Loucy (cell line): ENCODE results near the gene RAB4A.

Source experiments
- H2AFZ ChIP-seq: fragments of 200-600 bp; sonication (generic); 2 replicates; pipeline ENCODE4 v1.6.0; 2016; ENCODE audit warnings: antibody characterized with exemption, mild to moderate bottlenecking, low read length, moderate library complexity
- H3F3A ChIP-seq: fragments of 200-600 bp; 2 replicates; pipeline ENCODE4 v1.6.0; 2016; ENCODE audit warnings: antibody characterized with exemption, low read depth, mild to moderate bottlenecking
- H3K27me3 ChIP-seq: fragments of 200-600 bp; sonication (generic); 2 replicates; pipeline ENCODE4 v1.6.1; 2014; ENCODE audit warnings: low read length, mild to moderate bottlenecking; ENCODE audit not compliant: insufficient read depth, poor library complexity, severe bottlenecking
- H3K36me3 ChIP-seq: fragments of 200-600 bp; sonication (generic); 2 replicates; pipeline ENCODE4 v1.6.1; 2016; ENCODE audit warnings: low read length; ENCODE audit not compliant: insufficient read depth
- H3K4me1 ChIP-seq: fragments of 200-600 bp; sonication (generic); 2 replicates; pipeline ENCODE4 v1.5.1; 2014; ENCODE audit warnings: low read length, mild to moderate bottlenecking; ENCODE audit not compliant: insufficient read depth, poor library complexity, severe bottlenecking
- H3K4me2 ChIP-seq: fragments of 200-600 bp; sonication (generic); 2 replicates; pipeline ENCODE4 v1.6.0; 2014; ENCODE audit warnings: antibody characterized with exemption, low read length, low read depth, mild to moderate bottlenecking; ENCODE audit not compliant: poor library complexity, severe bottlenecking
- H3K4me3 ChIP-seq: fragments of 200-600 bp; sonication (generic); 2 replicates; pipeline ENCODE4 v1.5.1; 2014; ENCODE audit warnings: low read length, mild to moderate bottlenecking, mixed read lengths; ENCODE audit not compliant: poor library complexity, severe bottlenecking
- H3K79me2 ChIP-seq: fragments of 200-600 bp; sonication (generic); 2 replicates; pipeline ENCODE4 v1.6.1; 2014; ENCODE audit warnings: low read length; ENCODE audit not compliant: insufficient read depth
- H3K9ac ChIP-seq: fragments of 200-600 bp; sonication (generic); 2 replicates; pipeline ENCODE4 v1.6.0; 2014; ENCODE audit warnings: mild to moderate bottlenecking, low read depth, low read length, moderate library complexity; ENCODE audit not compliant: poor library complexity, severe bottlenecking
- H3K9me2 ChIP-seq: fragments of 200-600 bp; sonication (generic); replicated peaks from 2 replicates; pipeline ENCODE4 v1.6.1; 2016; ENCODE audit warnings: low read depth, low read length, mixed read lengths
- H3K9me3 ChIP-seq: fragments of 200-600 bp; sonication (generic); 2 replicates; pipeline ENCODE4 v1.6.1; 2014; ENCODE audit warnings: mild to moderate bottlenecking, antibody characterized with exemption, low read length, low read depth; ENCODE audit not compliant: insufficient read depth
- H4K20me1 ChIP-seq: fragments of 200-600 bp; sonication (generic); 2 replicates; pipeline ENCODE4 v1.6.0; 2014; ENCODE audit warnings: antibody characterized with exemption, low read length, mild to moderate bottlenecking; ENCODE audit not compliant: insufficient read depth, poor library complexity, severe bottlenecking
- EZH2phosphoT487 ChIP-seq: fragments of 200-600 bp; IDR thresholded peaks from 2 replicates; pipeline ENCODE4 v1.6.1; 2018; ENCODE audit warnings: antibody characterized with exemption, mild to moderate bottlenecking, moderate library complexity, borderline replicate concordance
- TF ChIP-seq, protein P1 (sequence below): fragments of 200-600 bp; sonication (generic); conservative IDR thresholded peaks from 2 replicates; pipeline ENCODE4 v1.5.1; 2014; ENCODE audit warnings: mild to moderate bottlenecking, antibody characterized with exemption, low read length

The RAB4A gene

DNA sequence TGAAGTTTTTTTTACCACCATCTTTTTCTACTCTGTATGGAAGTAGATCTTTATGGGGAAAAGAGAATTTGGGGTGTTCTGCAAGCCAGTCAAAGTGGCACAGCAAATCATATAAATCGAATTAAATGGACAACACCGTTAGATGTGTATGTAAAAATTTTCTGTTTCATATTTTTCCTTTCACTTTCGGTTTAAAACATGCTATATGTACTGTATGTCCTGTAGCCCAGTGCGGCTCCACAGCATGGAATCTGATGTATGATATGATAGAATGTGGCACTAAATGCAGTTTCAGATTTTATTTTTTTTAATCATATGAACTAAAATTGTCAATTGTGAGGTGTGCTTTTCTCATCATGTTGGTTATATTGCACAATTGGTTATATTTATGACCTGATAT lies 32.9 kb downstream of the RAB4A start:
- H3K4me3 ChIP-seq: no peak overlapping the region
- H3K4me1 ChIP-seq: no peaks in the 10 kb centered on the region
- no peak overlapping the region for H3K4me2 ChIP-seq
- no peak overlapping the region for H2AFZ ChIP-seq
- H3K9me2 ChIP-seq: no peaks in the 10 kb centered on the region
- no peaks in the 10 kb centered on the region for H3K79me2 ChIP-seq
- H3K27me3 ChIP-seq: no peaks in the 10 kb centered on the region
- H3K9me3 ChIP-seq: no peaks in the 10 kb centered on the region
- no peaks in the 10 kb centered on the region for H4K20me1 ChIP-seq
- TF ChIP-seq EZH2phosphoT487: no peak
- TF ChIP-seq, protein P1, sequence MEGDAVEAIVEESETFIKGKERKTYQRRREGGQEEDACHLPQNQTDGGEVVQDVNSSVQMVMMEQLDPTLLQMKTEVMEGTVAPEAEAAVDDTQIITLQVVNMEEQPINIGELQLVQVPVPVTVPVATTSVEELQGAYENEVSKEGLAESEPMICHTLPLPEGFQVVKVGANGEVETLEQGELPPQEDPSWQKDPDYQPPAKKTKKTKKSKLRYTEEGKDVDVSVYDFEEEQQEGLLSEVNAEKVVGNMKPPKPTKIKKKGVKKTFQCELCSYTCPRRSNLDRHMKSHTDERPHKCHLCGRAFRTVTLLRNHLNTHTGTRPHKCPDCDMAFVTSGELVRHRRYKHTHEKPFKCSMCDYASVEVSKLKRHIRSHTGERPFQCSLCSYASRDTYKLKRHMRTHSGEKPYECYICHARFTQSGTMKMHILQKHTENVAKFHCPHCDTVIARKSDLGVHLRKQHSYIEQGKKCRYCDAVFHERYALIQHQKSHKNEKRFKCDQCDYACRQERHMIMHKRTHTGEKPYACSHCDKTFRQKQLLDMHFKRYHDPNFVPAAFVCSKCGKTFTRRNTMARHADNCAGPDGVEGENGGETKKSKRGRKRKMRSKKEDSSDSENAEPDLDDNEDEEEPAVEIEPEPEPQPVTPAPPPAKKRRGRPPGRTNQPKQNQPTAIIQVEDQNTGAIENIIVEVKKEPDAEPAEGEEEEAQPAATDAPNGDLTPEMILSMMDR: no peak
- no peaks in the 10 kb centered on the region for H3F3A ChIP-seq
- H3K9ac ChIP-seq: no peak overlapping the region
- H3K36me3 ChIP-seq: peaks cover 81% of the 10 kb centered on the region

DNA sequence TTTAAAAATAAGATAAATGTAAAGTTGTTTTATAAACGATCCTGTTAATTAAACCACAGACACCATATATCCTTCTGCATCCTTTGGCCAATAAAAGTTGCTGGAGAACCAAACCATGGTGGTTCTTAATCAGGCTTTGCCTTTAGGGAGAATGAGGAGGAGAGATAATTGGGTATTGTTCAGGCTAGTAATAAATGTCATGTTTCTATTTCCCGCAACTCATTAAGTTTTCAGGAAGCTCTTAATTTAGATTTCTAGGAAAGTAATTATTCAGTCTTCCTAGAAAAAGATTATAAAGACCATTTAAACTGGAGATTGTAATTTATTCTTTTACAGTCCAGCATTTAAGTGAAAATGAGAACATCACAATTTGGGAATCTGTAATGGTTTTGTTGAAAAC lies 34.5 kb downstream of the RAB4A start:
- Histone ChIP-seq H3K9me2 (no peaks in the 10 kb centered on the region), H3K4me2 (no peak overlapping the region), H3K4me3 (no peak overlapping the region), H3F3A (no peaks in the 10 kb centered on the region), H4K20me1 (no peaks in the 10 kb centered on the region), H3K27me3 (no peaks in the 10 kb centered on the region), H2AFZ (no peak overlapping the region), H3K9me3 (no peaks in the 10 kb centered on the region), H3K9ac (no peak overlapping the region), H3K4me1 (no peaks in the 10 kb centered on the region), H3K36me3 (peaks cover 69% of the 10 kb centered on the region), H3K79me2 (no peaks in the 10 kb centered on the region)
- TF ChIP-seq EZH2phosphoT487: no peak
- TF ChIP-seq, protein P1: no peak

DNA sequence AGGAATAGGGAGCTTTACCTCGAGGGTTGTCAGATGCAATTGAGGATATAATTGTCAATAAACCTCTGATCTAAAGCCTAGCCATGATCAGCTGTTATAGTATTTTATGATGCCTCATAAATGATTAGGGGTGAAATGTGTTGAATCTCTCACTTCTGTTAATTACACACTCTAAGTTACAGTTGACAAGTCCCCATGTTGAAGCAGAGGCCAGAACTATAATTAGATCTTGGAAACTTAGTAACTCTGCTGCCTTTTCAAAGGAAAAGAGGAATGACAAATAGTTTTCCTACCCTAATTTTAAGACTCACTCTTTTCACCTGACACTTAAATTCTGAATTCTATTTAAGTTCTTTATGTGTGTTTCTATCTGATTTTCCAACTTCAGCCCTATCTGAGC lies 38.2 kb downstream of the RAB4A start:
- TF ChIP-seq EZH2phosphoT487: no peak
- TF ChIP-seq, protein P1: no peak
- peaks cover 50% of the 10 kb centered on the region for H3K36me3 ChIP-seq

More for the DNA sequence above, 38.2 kb downstream of the RAB4A start:
- no peak overlapping the region for H3K4me2 ChIP-seq
- no peaks in the 10 kb centered on the region for H3K9me2 ChIP-seq
- no peaks in the 10 kb centered on the region for H3K9me3 ChIP-seq
- no peaks in the 10 kb centered on the region for H3K4me1 ChIP-seq
- no peak overlapping the region for H3K4me3 ChIP-seq
- no peak overlapping the region for H2AFZ ChIP-seq
- H3K9ac ChIP-seq: no peak overlapping the region
- no peaks in the 10 kb centered on the region for H3F3A ChIP-seq
- H3K79me2 ChIP-seq: no peaks in the 10 kb centered on the region
- no peaks in the 10 kb centered on the region for H3K27me3 ChIP-seq
- no peaks in the 10 kb centered on the region for H4K20me1 ChIP-seq
